ENCODE results near the gene RTN4R. TPM values are rescaled to one million over a fixed set of nuclear protein-coding genes. Genes with fewer than 3 reads are reported as not detected.
A peak's percentile ranks its signal among the peaks of the same experiment; 100 is the strongest.

Gene RTN4R
- total RNA-seq (2014; rRNA removed; shearing (Covaris generic)) (33.4 and 38.4 TPM in 2 replicates), polyA plus RNA-seq (2016; fragmentation: Nextera tagmentation; extraction: Ambion mirVana) (10.6 and 12.9 TPM in 2 replicates)
- long read RNA-seq, partial matches to known transcripts = 0 of 1 reads
- long read RNA-seq, other reads (novel, unspliced or antisense) = 0 of 1 reads

DNA sequence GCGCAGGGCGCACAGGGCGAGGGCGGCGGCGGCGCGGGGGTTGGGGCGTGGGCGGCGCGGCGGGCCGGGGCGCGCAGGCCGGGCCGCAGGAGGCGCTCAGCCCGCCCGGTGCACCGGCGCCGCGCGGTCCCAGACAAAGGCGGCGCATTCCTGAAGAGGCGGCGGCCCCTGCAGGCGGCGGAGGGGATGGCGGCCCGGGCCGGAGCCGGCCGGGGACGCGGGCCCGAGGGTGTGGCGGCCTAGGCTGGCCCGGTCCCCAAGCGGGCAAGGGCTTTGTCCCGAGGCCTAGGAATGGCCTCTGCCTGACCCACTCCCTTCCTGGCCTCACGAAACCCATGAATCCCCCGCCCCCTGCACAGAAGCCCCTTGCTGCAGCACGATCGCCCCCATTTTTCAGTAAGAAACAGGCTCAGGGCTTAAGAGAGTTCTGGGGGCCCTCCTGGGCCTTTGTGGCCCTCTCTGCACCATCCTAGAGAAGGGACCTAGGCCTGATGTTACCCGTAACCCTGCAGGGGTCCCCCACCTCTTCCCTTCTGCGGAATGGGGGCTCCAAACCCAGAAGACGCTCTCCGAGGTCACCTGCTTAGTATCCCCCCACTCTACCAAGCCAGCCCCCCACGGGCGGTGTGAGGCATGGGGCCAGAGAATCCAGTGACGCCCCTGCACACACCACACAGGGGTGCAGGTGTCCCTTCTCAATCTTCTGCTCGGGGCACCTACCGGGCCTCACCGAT lies at the start of gene RTN4R:
Gene RTN4R, minus strand, starts transcription at position 40 of the 734 bp plus-strand sequence. CDS start 226 bp downstream, outside the sequence.
- H3K27ac Mint-ChIP-seq = peak within 1 kb of the TSS; percentile 88
- peak; percentile 74 for ATAC-seq

More for the DNA sequence above, at the start of gene RTN4R:
- no peaks in the 10 kb centered on the region for H3K79me2 ChIP-seq (replicated peaks; ENCODE audit: insufficient read depth)
- Mint-ChIP-seq H3K27me3 (ENCODE audit: insufficient read depth, low read depth, poor library complexity) (peaks cover 7% of the 10 kb centered on the region), H3K36me3 (ENCODE audit: low read depth) (no peaks in the 10 kb centered on the region), H3K4me3 (peak within 1 kb of the TSS; percentile 71), H3K4me1 (peaks cover 14% of the 10 kb centered on the region), H3K9me3 (no peaks in the 10 kb centered on the region)
- no peaks in the 10 kb centered on the region for H4K20me1 ChIP-seq (replicated peaks; ENCODE audit: insufficient read depth)
- H3K27me3 ChIP-seq (ENCODE audit: insufficient read depth) = no peaks in the 10 kb centered on the region
- H3K4me2 ChIP-seq = peak within 1 kb of the TSS; percentile 85
- TF ChIP-seq, protein P1, sequence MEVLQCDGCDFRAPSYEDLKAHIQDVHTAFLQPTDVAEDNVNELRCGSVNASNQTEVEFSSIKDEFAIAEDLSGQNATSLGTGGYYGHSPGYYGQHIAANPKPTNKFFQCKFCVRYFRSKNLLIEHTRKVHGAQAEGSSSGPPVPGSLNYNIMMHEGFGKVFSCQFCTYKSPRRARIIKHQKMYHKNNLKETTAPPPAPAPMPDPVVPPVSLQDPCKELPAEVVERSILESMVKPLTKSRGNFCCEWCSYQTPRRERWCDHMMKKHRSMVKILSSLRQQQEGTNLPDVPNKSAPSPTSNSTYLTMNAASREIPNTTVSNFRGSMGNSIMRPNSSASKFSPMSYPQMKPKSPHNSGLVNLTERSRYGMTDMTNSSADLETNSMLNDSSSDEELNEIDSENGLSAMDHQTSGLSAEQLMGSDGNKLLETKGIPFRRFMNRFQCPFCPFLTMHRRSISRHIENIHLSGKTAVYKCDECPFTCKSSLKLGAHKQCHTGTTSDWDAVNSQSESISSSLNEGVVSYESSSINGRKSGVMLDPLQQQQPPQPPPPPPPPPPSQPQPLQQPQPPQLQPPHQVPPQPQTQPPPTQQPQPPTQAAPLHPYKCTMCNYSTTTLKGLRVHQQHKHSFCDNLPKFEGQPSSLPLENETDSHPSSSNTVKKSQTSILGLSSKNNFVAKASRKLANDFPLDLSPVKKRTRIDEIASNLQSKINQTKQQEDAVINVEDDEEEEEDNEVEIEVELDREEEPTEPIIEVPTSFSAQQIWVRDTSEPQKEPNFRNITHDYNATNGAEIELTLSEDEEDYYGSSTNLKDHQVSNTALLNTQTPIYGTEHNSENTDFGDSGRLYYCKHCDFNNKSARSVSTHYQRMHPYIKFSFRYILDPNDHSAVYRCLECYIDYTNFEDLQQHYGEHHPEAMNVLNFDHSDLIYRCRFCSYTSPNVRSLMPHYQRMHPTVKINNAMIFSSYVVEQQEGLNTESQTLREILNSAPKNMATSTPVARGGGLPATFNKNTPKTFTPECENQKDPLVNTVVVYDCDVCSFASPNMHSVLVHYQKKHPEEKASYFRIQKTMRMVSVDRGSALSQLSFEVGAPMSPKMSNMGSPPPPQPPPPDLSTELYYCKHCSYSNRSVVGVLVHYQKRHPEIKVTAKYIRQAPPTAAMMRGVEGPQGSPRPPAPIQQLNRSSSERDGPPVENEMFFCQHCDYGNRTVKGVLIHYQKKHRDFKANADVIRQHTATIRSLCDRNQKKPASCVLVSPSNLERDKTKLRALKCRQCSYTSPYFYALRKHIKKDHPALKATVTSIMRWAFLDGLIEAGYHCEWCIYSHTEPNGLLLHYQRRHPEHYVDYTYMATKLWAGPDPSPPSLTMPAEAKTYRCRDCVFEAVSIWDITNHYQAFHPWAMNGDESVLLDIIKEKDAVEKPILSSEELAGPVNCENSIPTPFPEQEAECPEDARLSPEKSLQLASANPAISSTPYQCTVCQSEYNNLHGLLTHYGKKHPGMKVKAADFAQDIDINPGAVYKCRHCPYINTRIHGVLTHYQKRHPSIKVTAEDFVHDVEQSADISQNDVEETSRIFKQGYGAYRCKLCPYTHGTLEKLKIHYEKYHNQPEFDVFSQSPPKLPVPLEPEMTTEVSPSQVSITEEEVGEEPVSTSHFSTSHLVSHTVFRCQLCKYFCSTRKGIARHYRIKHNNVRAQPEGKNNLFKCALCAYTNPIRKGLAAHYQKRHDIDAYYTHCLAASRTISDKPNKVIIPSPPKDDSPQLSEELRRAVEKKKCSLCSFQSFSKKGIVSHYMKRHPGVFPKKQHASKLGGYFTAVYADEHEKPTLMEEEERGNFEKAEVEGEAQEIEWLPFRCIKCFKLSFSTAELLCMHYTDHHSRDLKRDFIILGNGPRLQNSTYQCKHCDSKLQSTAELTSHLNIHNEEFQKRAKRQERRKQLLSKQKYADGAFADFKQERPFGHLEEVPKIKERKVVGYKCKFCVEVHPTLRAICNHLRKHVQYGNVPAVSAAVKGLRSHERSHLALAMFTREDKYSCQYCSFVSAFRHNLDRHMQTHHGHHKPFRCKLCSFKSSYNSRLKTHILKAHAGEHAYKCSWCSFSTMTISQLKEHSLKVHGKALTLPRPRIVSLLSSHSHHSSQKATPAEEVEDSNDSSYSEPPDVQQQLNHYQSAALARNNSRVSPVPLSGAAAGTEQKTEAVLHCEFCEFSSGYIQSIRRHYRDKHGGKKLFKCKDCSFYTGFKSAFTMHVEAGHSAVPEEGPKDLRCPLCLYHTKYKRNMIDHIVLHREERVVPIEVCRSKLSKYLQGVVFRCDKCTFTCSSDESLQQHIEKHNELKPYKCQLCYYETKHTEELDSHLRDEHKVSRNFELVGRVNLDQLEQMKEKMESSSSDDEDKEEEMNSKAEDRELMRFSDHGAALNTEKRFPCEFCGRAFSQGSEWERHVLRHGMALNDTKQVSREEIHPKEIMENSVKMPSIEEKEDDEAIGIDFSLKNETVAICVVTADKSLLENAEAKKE (CRISPR knock-in tag; IDR thresholded peaks at IDR 0.05) = no peak
- TF ChIP-seq, protein P2, sequence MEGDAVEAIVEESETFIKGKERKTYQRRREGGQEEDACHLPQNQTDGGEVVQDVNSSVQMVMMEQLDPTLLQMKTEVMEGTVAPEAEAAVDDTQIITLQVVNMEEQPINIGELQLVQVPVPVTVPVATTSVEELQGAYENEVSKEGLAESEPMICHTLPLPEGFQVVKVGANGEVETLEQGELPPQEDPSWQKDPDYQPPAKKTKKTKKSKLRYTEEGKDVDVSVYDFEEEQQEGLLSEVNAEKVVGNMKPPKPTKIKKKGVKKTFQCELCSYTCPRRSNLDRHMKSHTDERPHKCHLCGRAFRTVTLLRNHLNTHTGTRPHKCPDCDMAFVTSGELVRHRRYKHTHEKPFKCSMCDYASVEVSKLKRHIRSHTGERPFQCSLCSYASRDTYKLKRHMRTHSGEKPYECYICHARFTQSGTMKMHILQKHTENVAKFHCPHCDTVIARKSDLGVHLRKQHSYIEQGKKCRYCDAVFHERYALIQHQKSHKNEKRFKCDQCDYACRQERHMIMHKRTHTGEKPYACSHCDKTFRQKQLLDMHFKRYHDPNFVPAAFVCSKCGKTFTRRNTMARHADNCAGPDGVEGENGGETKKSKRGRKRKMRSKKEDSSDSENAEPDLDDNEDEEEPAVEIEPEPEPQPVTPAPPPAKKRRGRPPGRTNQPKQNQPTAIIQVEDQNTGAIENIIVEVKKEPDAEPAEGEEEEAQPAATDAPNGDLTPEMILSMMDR (conservative IDR thresholded peaks at IDR 0.05; ENCODE audit: low read depth in 2 of 2) = peak; percentile 27 to 62; a peak in 2 of 4 replicates
- TF ChIP-seq, protein P3, sequence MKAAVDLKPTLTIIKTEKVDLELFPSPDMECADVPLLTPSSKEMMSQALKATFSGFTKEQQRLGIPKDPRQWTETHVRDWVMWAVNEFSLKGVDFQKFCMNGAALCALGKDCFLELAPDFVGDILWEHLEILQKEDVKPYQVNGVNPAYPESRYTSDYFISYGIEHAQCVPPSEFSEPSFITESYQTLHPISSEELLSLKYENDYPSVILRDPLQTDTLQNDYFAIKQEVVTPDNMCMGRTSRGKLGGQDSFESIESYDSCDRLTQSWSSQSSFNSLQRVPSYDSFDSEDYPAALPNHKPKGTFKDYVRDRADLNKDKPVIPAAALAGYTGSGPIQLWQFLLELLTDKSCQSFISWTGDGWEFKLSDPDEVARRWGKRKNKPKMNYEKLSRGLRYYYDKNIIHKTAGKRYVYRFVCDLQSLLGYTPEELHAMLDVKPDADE (IDR thresholded peaks at IDR 0.05) = no peak
- DNase-seq (ENCODE audit: low spot score) = peak; percentile 80
- no peaks in the 10 kb centered on the region for H3K4me1 ChIP-seq (ENCODE audit: insufficient read depth)
- H2AFZ ChIP-seq = 0 out of 2 replicates have a peak within 1 kb of the TSS, but pooled peaks have one; percentile 43
- peak within 1 kb of the TSS; percentile 59; the same call in 1 of the 2 replicates for H3K27ac ChIP-seq (ENCODE audit: low read depth)
- no peaks in the 10 kb centered on the region for H3K9me2 ChIP-seq (ENCODE audit: insufficient read depth)
- no peaks in the 10 kb centered on the region for H3F3A ChIP-seq (replicated peaks; ENCODE audit: low read depth)
- peak within 1 kb of the TSS; percentile 64 for H3K4me3 ChIP-seq
- H3K36me3 ChIP-seq (ENCODE audit: insufficient read depth) = no peaks in the 10 kb centered on the region
